Gastroesophageal sphincter (tissue), 4 donors: ENCODE results near the gene MIA3. TPM values are rescaled to one million over a fixed set of nuclear protein-coding genes. Genes with fewer than 3 reads are reported as not detected.

ENCODE experiments used
- ATAC-seq: fragments of 150-250 bp; one replicate; pipeline ENCODE4 v1.9.1; 2016; ENCODE audit warnings: mild to moderate bottlenecking, moderate library complexity
- H3K27ac ChIP-seq, 4 donors: fragments of 200-600 bp; sonication (generic) in 3 of 4; 1 replicate in 3 of 4; 2 replicates in 1 of 4; pipeline ENCODE4 v1.5.1; 2016 to 2019
- H3K27me3 ChIP-seq: fragments of 200-600 bp; sonication (generic); one replicate; pipeline ENCODE4 v1.5.1; 2019
- H3K36me3 ChIP-seq, 2 donors: fragments of 200-600 bp; sonication (generic); one replicate each; pipeline ENCODE4 v1.5.1; 2019; ENCODE audit warnings: control low read depth in 1 of 2
- H3K4me1 ChIP-seq, 3 donors: fragments of 200-600 bp; sonication (generic); 1 replicate in 2 of 3; 2 replicates in 1 of 3; pipeline ENCODE4 v1.5.1; 2016 to 2019; ENCODE audit warnings: control low read depth in 2 of 3
- H3K4me3 ChIP-seq, 2 donors: fragments of 200-600 bp; sonication (generic); one replicate each; pipeline ENCODE4 v1.5.1; 2019; ENCODE audit warnings: mild to moderate bottlenecking in 1 of 2, moderate library complexity in 1 of 2
- H3K9me3 ChIP-seq, 3 donors: fragments of 200-600 bp; sonication (generic); one replicate each; pipeline ENCODE4 v1.5.1; 2017 to 2019; ENCODE audit warnings: control low read depth in 2 of 3
- CTCF ChIP-seq, 4 experiments: fragments of 200-600 bp in 2 of 4; fragments of 450-650 bp in 2 of 4; sonication (generic) in 1 of 4; IDR thresholded peaks; one replicate each; pipeline ENCODE4 v1.5.1; 2017 to 2019; ENCODE audit warnings: antibody characterized with exemption in 4 of 4, mild to moderate bottlenecking in 2 of 4, moderate library complexity in 2 of 4
- EP300 ChIP-seq: sonication (generic); formaldehyde crosslinking; IDR thresholded peaks from one replicate; pipeline ENCODE4 v1.6.1; 2017; ENCODE audit warnings: antibody characterized with exemption, mild to moderate bottlenecking
- POLR2A ChIP-seq, 2 donors: fragments of 450-650 bp; IDR thresholded peaks; one replicate each; pipeline ENCODE4 v1.6.1; 2017; ENCODE audit warnings: antibody characterized with exemption in 2 of 2, mild to moderate bottlenecking in 2 of 2, moderate library complexity in 1 of 2
- POLR2AphosphoS5 ChIP-seq: sonication (generic); formaldehyde crosslinking; IDR thresholded peaks from one replicate; pipeline ENCODE4 v1.6.1; 2017; ENCODE audit warnings: antibody characterized with exemption
- WGBS, 2 donors: methylation state at CpG; one replicate each; pipeline ENCODE4 v1.1.5; 2018; ENCODE audit warnings: low coverage in 1 of 2; 5-methylcytosine and 5-hydroxymethylcytosine counted together
- total RNA-seq, 4 donors: library from RNA; depleted of rRNA; stranded (reverse); fragments of >200 nt; gene quantifications; one replicate each; pipeline ENCODE4 v1.1.0, GENCODE V29; 2016

Gene MIA3
- total RNA-seq, 4 donors from 2014 or later = 39.4 to 71.0 (median 48.4) TPM

- TF ChIP-seq POLR2AphosphoS5 = no peak
- no peak for TF ChIP-seq POLR2A (IDR thresholded peaks at IDR 0.05)
- no peak for TF ChIP-seq EP300
- no peak for TF ChIP-seq CTCF (IDR thresholded peaks at IDR 0.05)
- Histone ChIP-seq H3K27me3 (no peaks in the 10 kb centered on the region), H3K4me1 (peaks cover 0 to 18% (median 5%) of the 10 kb centered on the region in 3 donors), H3K27ac (peak overlapping the region; percentile 92 to 98 (median 94)), H3K4me3 (peak overlapping the region; percentile 64 to 82), H3K9me3 (no peaks in the 10 kb centered on the region), H3K36me3 (peaks cover 0 to 29% of the 10 kb centered on the region in 2 donors)
- ATAC-seq = no peak
- 0 to 1% methylated on average over 5 of the region's 5 CpGs for WGBS, 2 donors
Measured at GRCh38 chr1:222644636-222644980, 26.7 kb downstream of the MIA3 start.

GRCh38 chr1:222652676-222653075 lies 34.8 kb downstream of the MIA3 start:
- no peak for ATAC-seq
- Histone ChIP-seq H3K4me1 (no peaks in the 10 kb centered on the region), H3K27me3 (no peaks in the 10 kb centered on the region), H3K9me3 (no peaks in the 10 kb centered on the region), H3K27ac (no peak overlapping the region), H3K36me3 (peaks cover 33 to 95% of the 10 kb centered on the region in 2 donors), H3K4me3 (no peak overlapping the region)
- TF ChIP-seq EP300 (no peak), POLR2AphosphoS5 (no peak), POLR2A (IDR thresholded peaks at IDR 0.05) (no peak), CTCF (IDR thresholded peaks at IDR 0.05) (no peak)
- WGBS, 2 donors = 94 to 100% methylated on average over 1 of the region's 1 CpG

- TF ChIP-seq CTCF (IDR thresholded peaks at IDR 0.05) = no peak
- TF ChIP-seq EP300 = no peak
- TF ChIP-seq POLR2AphosphoS5 = no peak
- TF ChIP-seq POLR2A (IDR thresholded peaks at IDR 0.05) = no peak
- WGBS, 2 donors = 86 to 100% methylated on average over 2 of the region's 2 CpGs
- H3K36me3 ChIP-seq = peaks cover 38 to 96% of the 10 kb centered on the region in 2 donors
- no peak overlapping the region for H3K4me3 ChIP-seq
- H3K4me1 ChIP-seq = no peaks in the 10 kb centered on the region
- H3K27ac ChIP-seq = no peak overlapping the region
- ATAC-seq = no peak
- H3K27me3 ChIP-seq = no peaks in the 10 kb centered on the region
- H3K9me3 ChIP-seq = no peaks in the 10 kb centered on the region
Measured at GRCh38 chr1:222653178-222653827, 35.4 kb downstream of the MIA3 start.

- Histone ChIP-seq H3K27ac (no peak overlapping the region), H3K4me1 (no peaks in the 10 kb centered on the region), H3K9me3 (no peaks in the 10 kb centered on the region), H3K4me3 (no peak overlapping the region), H3K27me3 (no peaks in the 10 kb centered on the region), H3K36me3 (peaks cover 43 to 100% of the 10 kb centered on the region in 2 donors)
- no peak for ATAC-seq
- no peak for TF ChIP-seq POLR2A (IDR thresholded peaks at IDR 0.05)
- no peak for TF ChIP-seq EP300
- no peak for TF ChIP-seq POLR2AphosphoS5
- TF ChIP-seq CTCF (IDR thresholded peaks at IDR 0.05) = no peak
- 59 to 61% methylated on average over 4 to 5 of the region's 5 CpGs for WGBS, 2 donors
Measured at GRCh38 chr1:222654849-222655248, 37.0 kb downstream of the MIA3 start.

GRCh38 chr1:222656391-222657155 lies 38.7 kb downstream of the MIA3 start:
- Histone ChIP-seq H3K27me3 (no peaks in the 10 kb centered on the region), H3K4me1 (no peaks in the 10 kb centered on the region), H3K4me3 (no peak overlapping the region), H3K27ac (no peak overlapping the region), H3K9me3 (no peaks in the 10 kb centered on the region), H3K36me3 (peaks cover 49 to 100% of the 10 kb centered on the region in 2 donors)
- WGBS, 2 donors = 94% methylated on average over 2 of the region's 2 CpGs
- TF ChIP-seq POLR2AphosphoS5 = no peak
- ATAC-seq = no peak
